Activated naive CD4-positive, alpha-beta T cell (primary cell): ENCODE data around the gene LHPP.

Source experiments
- DNase-seq, 4 experiments: peaks; one replicate each; lab custom pipeline; 2025; lab: John Stamatoyannopoulos, UW

Gene LHPP

GRCh38 chr10:124470544-124471434 is 9.2 kb downstream of the LHPP start:
- no peak for DNase-seq

GRCh38 chr10:124472071-124472470 is 10.4 kb downstream of the LHPP start:
- no peak for DNase-seq

- no peak for DNase-seq
Measured at GRCh38 chr10:124473070-124473469, 11.4 kb downstream of the LHPP start.

GRCh38 chr10:124474514-124475070 is 13.0 kb downstream of the LHPP start:
- DNase-seq = no peak

GRCh38 chr10:124476043-124476725 is 14.6 kb downstream of the LHPP start:
- DNase-seq = no peak

- DNase-seq = no peak
Measured at GRCh38 chr10:124477614-124478363, 16.2 kb downstream of the LHPP start.

GRCh38 chr10:124478515-124478914 is 16.9 kb downstream of the LHPP start:
- no peak for DNase-seq

- DNase-seq = no peak
Measured at GRCh38 chr10:124480860-124481259, 19.2 kb downstream of the LHPP start.

GRCh38 chr10:124481717-124482116 is 20.1 kb downstream of the LHPP start:
- no peak for DNase-seq

- no peak for DNase-seq
Measured at GRCh38 chr10:124482236-124482800, 20.7 kb downstream of the LHPP start.

GRCh38 chr10:124482876-124483275 is 21.3 kb downstream of the LHPP start:
- no peak for DNase-seq

- DNase-seq = no peak
Measured at GRCh38 chr10:124484031-124484430, 22.4 kb downstream of the LHPP start.

GRCh38 chr10:124484661-124485060 is 23.0 kb downstream of the LHPP start:
- no peak for DNase-seq

GRCh38 chr10:124486635-124487034 is 25.0 kb downstream of the LHPP start:
- no peak for DNase-seq

GRCh38 chr10:124491105-124491504 is 29.5 kb downstream of the LHPP start:
- DNase-seq = no peak

GRCh38 chr10:124492266-124492665 is 30.6 kb downstream of the LHPP start:
- no peak for DNase-seq

- DNase-seq = no peak
Measured at GRCh38 chr10:124493214-124493882, 31.7 kb downstream of the LHPP start.

GRCh38 chr10:124494046-124494807 is 32.6 kb downstream of the LHPP start:
- DNase-seq = no peak

- DNase-seq = no peak
Measured at GRCh38 chr10:124495162-124495561, 33.5 kb downstream of the LHPP start.

- no peak for DNase-seq
Measured at GRCh38 chr10:124495725-124496124, 34.1 kb downstream of the LHPP start.

GRCh38 chr10:124496150-124496549 is 34.5 kb downstream of the LHPP start:
- no peak for DNase-seq
